ENCODE measurements around the gene PPOX. TPM values are rescaled to one million over a fixed set of nuclear protein-coding genes. Genes with fewer than 3 reads are reported as not detected.

Gene PPOX
- total RNA-seq, 4 donors from 2014 or later: 2.8 to 19.2 (median 11.8) TPM

GRCh38 chr1:161200992-161201835, 35.0 kb downstream of the PPOX start:
- Histone ChIP-seq H3K36me3 (peaks cover 0 to 15% (median under 1%) of the 10 kb centered on the region in 4 donors), H3K4me3 (peak overlapping the region; percentile 1 to 91 (median 78)), H3K4me1 (peaks cover 47 to 84% (median 55%) of the 10 kb centered on the region in 4 donors), H3K27ac (peak overlapping the region; percentile 90 to 98 (median 94)), H3K27me3 (no peaks in the 10 kb centered on the region), H3K9me3 (no peaks in the 10 kb centered on the region)
- 55 to 67% methylated on average over 4 to 13 of the region's 13 CpGs for WGBS, 2 donors (ENCODE audit: low coverage in 1 of 2)
- TF ChIP-seq POLR2A (IDR thresholded peaks at IDR 0.05) (no peak), POLR2AphosphoS5 (IDR thresholded peaks at IDR 0.05) (no peak), EP300 (IDR thresholded peaks at IDR 0.05; ENCODE audit: low read depth) (no peak), CTCF (IDR thresholded peaks at IDR 0.05) (no peak)
- in situ Hi-C loops (cut with MboI; ENCODE audit: low pct_ligation_motif_present in 1 of 4, low pct_unique_long_range_greater_than_20kb in 1 of 4, low sequenced_read_pairs in 3 of 4) (loop anchor here in 1 of 4 donors (25.0 kb wide), 1 partner anchor 186 kb away; no protein-coding TSS in a partner anchor), intact Hi-C loops (cut with DNase I; ENCODE audit: low total_unique reads) (no loop called here)
- peak; percentile 41 for DNase-seq

GRCh38 chr1:161201836-161202712, 35.8 kb downstream of the PPOX start, which contains the start of gene NDUFS2:
Gene NDUFS2, plus strand, starts transcription at chr1:161202367. Its CDS starts 19 bp downstream, at chr1:161202386.
- intact Hi-C loops (cut with DNase I; ENCODE audit: low total_unique reads): no loop called here

GRCh38 chr1:161206411-161207140, 40.4 kb downstream of the PPOX start:
- in situ Hi-C loops (cut with MboI; ENCODE audit: low pct_ligation_motif_present in 1 of 4, low pct_unique_long_range_greater_than_20kb in 1 of 4, low sequenced_read_pairs in 3 of 4): loop anchor here in 1 of 4 donors (25.0 kb wide), 1 partner anchor 181 kb away; no protein-coding TSS in a partner anchor

More at GRCh38 chr1:161201836-161202712, 35.8 kb downstream of the PPOX start, which contains the start of gene NDUFS2:
- peak within 1 kb of the TSS; percentile 66 to 91 (median 78) for H3K4me3 ChIP-seq
- in situ Hi-C loops (cut with MboI; ENCODE audit: low pct_ligation_motif_present in 1 of 4, low pct_unique_long_range_greater_than_20kb in 1 of 4, low sequenced_read_pairs in 3 of 4): loop anchor here in 1 of 4 donors (25.0 kb wide), 1 partner anchor 185 kb away; no protein-coding TSS in a partner anchor
- H3K4me1 ChIP-seq: peaks cover 40 to 82% (median 55%) of the 10 kb centered on the region in 4 donors
- H3K27ac ChIP-seq: peak within 1 kb of the TSS; percentile 90 to 98 (median 94)
- WGBS, 2 donors (ENCODE audit: low coverage in 1 of 2): 0 to 2% methylated on average over 6 to 50 of the region's 53 CpGs
- H3K36me3 ChIP-seq: peaks cover 0 to 15% (median 5%) of the 10 kb centered on the region in 4 donors
- no peaks in the 10 kb centered on the region for H3K27me3 ChIP-seq
- no peaks in the 10 kb centered on the region for H3K9me3 ChIP-seq
- TF ChIP-seq POLR2AphosphoS5 (IDR thresholded peaks at IDR 0.05): peak; percentile 64 to 86 (median 85)
- TF ChIP-seq EP300 (IDR thresholded peaks at IDR 0.05; ENCODE audit: low read depth): no peak
- TF ChIP-seq POLR2A (IDR thresholded peaks at IDR 0.05): peak; percentile 84
- peak in 2 of 5 experiments; percentile 5 to 16 for TF ChIP-seq CTCF (IDR thresholded peaks at IDR 0.05)
- peak; percentile 99 for DNase-seq

More at GRCh38 chr1:161206411-161207140, 40.4 kb downstream of the PPOX start:
- Histone ChIP-seq H3K9me3 (no peaks in the 10 kb centered on the region), H3K4me3 (no peak overlapping the region), H3K27ac (peak overlapping the region; percentile 74 to 98 (median 78)), H3K36me3 (peaks cover 0 to 46% (median 21%) of the 10 kb centered on the region in 4 donors), H3K27me3 (no peaks in the 10 kb centered on the region), H3K4me1 (peaks cover 18 to 62% (median 26%) of the 10 kb centered on the region in 4 donors)
- intact Hi-C loops (cut with DNase I; ENCODE audit: low total_unique reads): loop anchor here (5.0 kb wide), 1 partner anchor 181 kb away; no protein-coding TSS in a partner anchor
- WGBS, 2 donors (ENCODE audit: low coverage in 1 of 2): 77 to 80% methylated on average over 10 to 12 of the region's 12 CpGs
- TF ChIP-seq POLR2A (IDR thresholded peaks at IDR 0.05) (no peak), POLR2AphosphoS5 (IDR thresholded peaks at IDR 0.05) (peak in 1 of 3 donors; percentile 20), CTCF (IDR thresholded peaks at IDR 0.05) (no peak)
- DNase-seq: no peak
